GM12878 (cell line): ENCODE measurements around the gene ME3. TPM values are rescaled to one million over a fixed set of nuclear protein-coding genes. Genes with fewer than 3 reads are reported as not detected.
A peak's percentile ranks its signal among the peaks of the same experiment; 100 is the strongest.

Source experiments
- ATAC-seq: fragments of 200-7000 bp; cut with Tn5 transposase; 3 replicates; pipeline ENCODE4 v1.9.1; 2020; ENCODE audit warnings: mild to moderate bottlenecking, moderate library complexity
- BruUV-seq: library from RNA; stranded (reverse); fragments of 400-500 nt; replicated peaks from 2 replicates; lab custom pipeline; 2021; lab: Mats Ljungman, UMichigan
- CTCF ChIA-PET: fragments of 300-600 bp; sonication (Branson Sonifier 250); formaldehyde crosslinking; extraction: SDS; loops from one replicate; lab custom pipeline; 2021; ENCODE audit warnings: inconsistent platforms; lab: Yijun Ruan, JAX
- POLR2A ChIA-PET: fragments of 350-600 bp; formaldehyde crosslinking; extraction: SDS; loops from one replicate; lab custom pipeline; 2021; ENCODE audit warnings: inconsistent platforms; lab: Charles Lee
- RAD21 ChIA-PET: fragments of 300-600 bp; sonication (Branson Sonifier 250); formaldehyde crosslinking; loops from one replicate; lab custom pipeline; 2023; ENCODE audit warnings: antibody characterized with exemption; ENCODE audit not compliant: unreplicated experiment; lab: Charles Lee
- SMC1A ChIA-PET: fragments of 300-600 bp; sonication (Branson Sonifier 250); formaldehyde crosslinking; loops from one replicate; lab custom pipeline; 2023; ENCODE audit not compliant: unreplicated experiment, uncharacterized antibody; lab: Charles Lee
- DNase-seq: peaks from one replicate; pipeline ENCODE4 v3.0.0-alpha.2; 2011; ENCODE audit warnings: low read depth, low spot score
- FAIRE-seq: peaks from 3 replicates; lab custom pipeline; 2011; peaks lifted over from hg19 to GRCh38; lab: Jason Lieb, UNC
- H2AFZ ChIP-seq: 2 replicates; pipeline ENCODE4 v1.6.0; 2011; ENCODE audit warnings: low read depth, low read length, control low read depth; ENCODE audit not compliant: control insufficient read depth
- H3K27ac ChIP-seq: 2 replicates; pipeline ENCODE4 v1.5.1; 2011; ENCODE audit warnings: control low read depth; ENCODE audit not compliant: control insufficient read depth, insufficient read depth
- H3K27me3 ChIP-seq, 2 experiments: replicated peaks in 1 of 2; 2 replicates each; pipeline versions ENCODE4 v1.6.0 to v1.6.1; 2011; ENCODE audit warnings: low read length in 1 of 2; ENCODE audit not compliant: control insufficient read depth in 2 of 2, insufficient read depth in 2 of 2
- H3K36me3 ChIP-seq, 2 experiments: 2 replicates each; pipeline ENCODE4 v1.5.1; 2011; ENCODE audit warnings: low read length in 1 of 2; ENCODE audit not compliant: control insufficient read depth in 2 of 2, insufficient read depth in 2 of 2
- H3K4me1 ChIP-seq: 2 replicates; pipeline ENCODE4 v1.6.1; 2011; ENCODE audit warnings: mild to moderate bottlenecking, low read length, moderate library complexity, mixed read lengths; ENCODE audit not compliant: control insufficient read depth, insufficient read depth
- H3K4me2 ChIP-seq: 2 replicates; pipeline ENCODE4 v1.6.0; 2011; ENCODE audit warnings: control low read depth; ENCODE audit not compliant: control insufficient read depth, insufficient read depth
- H3K4me3 ChIP-seq: fragments of 200-600 bp; sonication (generic); 2 replicates; pipeline ENCODE4 v1.5.1; 2016
- H3K79me2 ChIP-seq: 2 replicates; pipeline ENCODE4 v1.6.0; 2011; ENCODE audit warnings: low read length; ENCODE audit not compliant: control insufficient read depth, insufficient read depth
- H3K9ac ChIP-seq: 2 replicates; pipeline ENCODE4 v1.8.0; 2011; ENCODE audit warnings: low read length, control low read depth, mixed read lengths; ENCODE audit not compliant: control insufficient read depth, insufficient read depth
- H3K9me3 ChIP-seq: replicated peaks from 3 replicates; pipeline ENCODE4 v1.5.1; 2011; ENCODE audit warnings: mild to moderate bottlenecking, low read length; ENCODE audit not compliant: control insufficient read depth, insufficient read depth
- H4K20me1 ChIP-seq: 2 replicates; pipeline ENCODE4 v1.6.0; 2011; ENCODE audit not compliant: control insufficient read depth, insufficient read depth
- JUNB ChIP-seq: IDR thresholded peaks from 2 replicates; pipeline ENCODE4 v1.6.1; 2016; ENCODE audit warnings: antibody characterized with exemption, mild to moderate bottlenecking
- NFIC ChIP-seq: IDR thresholded peaks from 2 replicates; pipeline ENCODE4 v1.6.1; 2012; ENCODE audit warnings: low read depth, mild to moderate bottlenecking, inconsistent platforms, low read length, moderate library complexity
- NFYB ChIP-seq: IDR thresholded peaks from 2 replicates; pipeline ENCODE4 v1.6.1; 2011; ENCODE audit warnings: low read depth, mild to moderate bottlenecking, low read length, improper control_type of control experiment, moderate library complexity; ENCODE audit not compliant: insufficient read depth
- NRF1 ChIP-seq: conservative IDR thresholded peaks from 2 replicates; pipeline ENCODE4 v1.6.1; 2011; ENCODE audit warnings: mild to moderate bottlenecking, low read depth, low read length, improper control_type of control experiment
- POU2F2 ChIP-seq: IDR thresholded peaks from 3 replicates; pipeline ENCODE4 v1.6.1; 2011; ENCODE audit warnings: low read depth, mild to moderate bottlenecking, low read length, borderline replicate concordance
- RUNX3 ChIP-seq: IDR thresholded peaks from 2 replicates; pipeline ENCODE4 v1.6.1; 2012; ENCODE audit warnings: low read length, inconsistent platforms
- SIX5 ChIP-seq: IDR thresholded peaks from 2 replicates; pipeline ENCODE4 v1.6.1; 2011; ENCODE audit warnings: mild to moderate bottlenecking, low read depth, low read length, moderate library complexity; ENCODE audit not compliant: severe bottlenecking
- SRF ChIP-seq, 2 experiments: IDR thresholded peaks; 2 replicates each; pipeline ENCODE4 v1.6.1; 2011; ENCODE audit warnings: low read depth in 2 of 2, low read length in 2 of 2, mild to moderate bottlenecking in 1 of 2, moderate library complexity in 1 of 2
- WGBS: methylation state at CpG from one replicate; pipeline ENCODE4 v1.1.6; 2016; ENCODE audit warnings: low lambda C conversion rate; ENCODE audit not compliant: insufficient replicate concordance, insufficient coverage; ENCODE audit errors: missing lambda C conversion rate; 5-methylcytosine and 5-hydroxymethylcytosine counted together
- in situ Hi-C: fragments of 300-500 bp; cut with MboI; formaldehyde crosslinking; loops from 9 replicates; pipeline ENCODE4 v1.14.3; 2018; ENCODE audit warnings: mixed read lengths
- intact Hi-C: fragments of 100-400 bp; cut with micrococcal nuclease; formaldehyde crosslinking; loops from one replicate; pipeline ENCODE4 v1.14.2; 2022; ENCODE audit not compliant: unreplicated experiment
- polyA plus RNA-seq, 11 experiments: library from polyadenylated mRNA; depleted of rRNA in 4 of 11; unstranded in 6 of 11; stranded (reverse) in 5 of 11; fragments of >200 nt; fragmentation: Nextera tagmentation in 4 of 11; fragmentation: Illumina TruSeq in 1 of 11; extraction: Ambion mirVana in 4 of 11; extraction: Trizol in 1 of 11; gene quantifications; 1 replicate in 1 of 11; 2 replicates in 10 of 11; pipeline versions ENCODE4 v1.2.1 to v1.2.3, GENCODE V29; 2011 to 2016; ENCODE audit warnings: inconsistent platforms in 2 of 11, missing spikeins in 2 of 11, low read depth in 1 of 11
- total RNA-seq, 4 experiments: library from RNA; depleted of rRNA in 3 of 4; stranded (reverse); fragments of >200 nt in 3 of 4; fragmentation: Illumina TruSeq in 1 of 4; extraction: Trizol in 1 of 4; gene quantifications; 2 replicates each; pipeline versions ENCODE4 v1.2.1 to v1.2.3, GENCODE V29; 2013 to 2021
- TF ChIP-seq, protein P1 (sequence below): fragments of 150-350 bp; IDR thresholded peaks from 2 replicates; pipeline ENCODE4 v1.6.1; 2016; ENCODE audit warnings: low read depth, low read length
- TF ChIP-seq, protein P2 (sequence below): fragments of 450-650 bp; IDR thresholded peaks from 2 replicates; pipeline ENCODE4 v1.6.1; 2017; ENCODE audit warnings: mild to moderate bottlenecking, low read depth, inconsistent platforms; ENCODE audit not compliant: poor library complexity, severe bottlenecking

ME3 gene
- total and polyA plus RNA-seq, 10 of the 15 experiments (the other 5 are each of a cell fraction or from before 2014, with no cell fraction given), result 0.06 to 0.40 (median 0.19) TPM; not detected in 2

GRCh38 chr11:86692317-86692716 lies 19.9 kb upstream of the ME3 start:
- 25% methylated on average over 1 of the region's 1 CpG for WGBS
- Histone ChIP-seq H3K9me3 (no peaks in the 10 kb centered on the region), H3K4me1 (no peaks in the 10 kb centered on the region), H3K4me2 (no peak overlapping the region), H3K36me3 (no peaks in the 10 kb centered on the region), H3K9ac (no peak overlapping the region), H3K27me3 (peaks cover 0 to 4% of the 10 kb centered on the region in 2 experiments; a peak in 1 of 4 replicates), H3K79me2 (no peaks in the 10 kb centered on the region), H2AFZ (no peak overlapping the region), H3K4me3 (no peak overlapping the region), H3K27ac (no peak overlapping the region), H4K20me1 (no peaks in the 10 kb centered on the region)
- DNase-seq (no peak), FAIRE-seq (no peak), ATAC-seq (no peak)
- ChIA-PET SMC1A (interaction anchor here (0.5 kb wide), 1 partner anchor 79 kb away, joined by 4 read pairs; no protein-coding TSS in a partner anchor), RAD21 (no interaction called here), POLR2A (no interaction called here), CTCF (interaction anchor here (1.4 kb wide), 1 partner anchor 10 kb away, joined by 5 read pairs; no protein-coding TSS in a partner anchor)
- no TSS peak for BruUV-seq
- no peak for TF ChIP-seq NFYB
- TF ChIP-seq SRF (IDR thresholded peaks at IDR 0.05; ENCODE audit: low read depth in 2 of 2, low read length in 2 of 2), result no peak
- in situ Hi-C loops, result no loop called here
- intact Hi-C loops, result no loop called here

DNA sequence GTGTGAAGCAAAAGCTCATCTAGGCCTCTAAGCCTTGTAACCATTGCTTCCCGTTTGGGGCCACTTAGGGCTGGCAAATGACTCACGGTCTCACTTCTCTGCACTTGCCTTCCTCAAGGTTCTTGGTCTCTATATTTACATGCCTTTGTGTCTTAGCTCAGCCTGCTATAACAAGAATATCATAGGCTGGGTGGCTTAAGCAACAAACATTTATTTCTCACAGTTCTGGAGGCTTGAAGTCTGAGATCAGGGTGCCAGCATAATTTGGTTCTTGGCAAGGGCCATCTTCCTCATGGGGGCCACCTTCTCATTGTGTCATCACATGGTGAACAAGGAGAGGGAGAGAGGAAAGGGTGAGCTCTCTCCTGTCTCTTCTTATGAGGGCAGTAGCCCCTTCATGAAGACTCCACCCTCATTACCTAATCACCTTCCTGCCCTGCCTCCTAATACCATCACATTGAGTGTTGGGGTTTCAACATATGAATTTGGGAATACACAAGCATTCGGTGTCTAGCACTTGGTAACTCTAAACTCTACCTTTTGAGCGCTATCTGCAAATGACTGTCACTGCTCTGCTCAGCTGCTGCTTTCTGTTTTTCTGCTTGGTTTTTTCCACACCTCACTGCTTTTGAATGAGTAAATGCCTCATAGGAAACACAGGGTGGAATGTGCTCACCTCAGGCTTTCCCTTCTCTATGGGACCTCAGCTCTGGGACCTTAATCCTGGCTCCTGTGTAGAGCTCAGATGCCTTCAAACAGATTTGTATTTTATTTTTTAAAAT lies 16.2 kb upstream of the ME3 start:
- H3K27ac ChIP-seq, result peak overlapping the region; percentile 33
- H3K9me3 ChIP-seq, result no peaks in the 10 kb centered on the region
- ChIA-PET RAD21 (interaction anchor here (1.2 to 1.3 kb wide), 2 partner anchors 10 to 202 kb away, joined by 3 to 5 read pairs; no protein-coding TSS in a partner anchor), CTCF (interaction anchor here (1.4 to 2.1 kb wide), 2 partner anchors 11 to 80 kb away, joined by 5 to 8 read pairs; no protein-coding TSS in a partner anchor), SMC1A (interaction anchor here (1.8 kb wide), 1 partner anchor 95 kb away, joined by 4 read pairs; no protein-coding TSS in a partner anchor), POLR2A (no interaction called here)
- intact Hi-C loops (no loop called here), in situ Hi-C loops (no loop called here)
- no peak overlapping the region for H3K4me2 ChIP-seq
- H3K4me3 ChIP-seq, result no peak overlapping the region
- H3K9ac ChIP-seq, result no peak overlapping the region
- no TSS peak for BruUV-seq
- FAIRE-seq, result peak; percentile 7
- ATAC-seq, result peak; percentile 94
- WGBS, result 1% methylated on average over 4 of the region's 4 CpGs
- H3K36me3 ChIP-seq, result no peaks in the 10 kb centered on the region
- H2AFZ ChIP-seq, result 0 out of 2 replicates have a peak overlapping the region, but pooled peaks have one; percentile 15
- no peaks in the 10 kb centered on the region for H3K27me3 ChIP-seq
- peak; percentile 24 for DNase-seq
- no peaks in the 10 kb centered on the region for H3K4me1 ChIP-seq
- H3K79me2 ChIP-seq, result no peaks in the 10 kb centered on the region
- no peaks in the 10 kb centered on the region for H4K20me1 ChIP-seq
- TF ChIP-seq NRF1, result no peak
- TF ChIP-seq, protein P1, sequence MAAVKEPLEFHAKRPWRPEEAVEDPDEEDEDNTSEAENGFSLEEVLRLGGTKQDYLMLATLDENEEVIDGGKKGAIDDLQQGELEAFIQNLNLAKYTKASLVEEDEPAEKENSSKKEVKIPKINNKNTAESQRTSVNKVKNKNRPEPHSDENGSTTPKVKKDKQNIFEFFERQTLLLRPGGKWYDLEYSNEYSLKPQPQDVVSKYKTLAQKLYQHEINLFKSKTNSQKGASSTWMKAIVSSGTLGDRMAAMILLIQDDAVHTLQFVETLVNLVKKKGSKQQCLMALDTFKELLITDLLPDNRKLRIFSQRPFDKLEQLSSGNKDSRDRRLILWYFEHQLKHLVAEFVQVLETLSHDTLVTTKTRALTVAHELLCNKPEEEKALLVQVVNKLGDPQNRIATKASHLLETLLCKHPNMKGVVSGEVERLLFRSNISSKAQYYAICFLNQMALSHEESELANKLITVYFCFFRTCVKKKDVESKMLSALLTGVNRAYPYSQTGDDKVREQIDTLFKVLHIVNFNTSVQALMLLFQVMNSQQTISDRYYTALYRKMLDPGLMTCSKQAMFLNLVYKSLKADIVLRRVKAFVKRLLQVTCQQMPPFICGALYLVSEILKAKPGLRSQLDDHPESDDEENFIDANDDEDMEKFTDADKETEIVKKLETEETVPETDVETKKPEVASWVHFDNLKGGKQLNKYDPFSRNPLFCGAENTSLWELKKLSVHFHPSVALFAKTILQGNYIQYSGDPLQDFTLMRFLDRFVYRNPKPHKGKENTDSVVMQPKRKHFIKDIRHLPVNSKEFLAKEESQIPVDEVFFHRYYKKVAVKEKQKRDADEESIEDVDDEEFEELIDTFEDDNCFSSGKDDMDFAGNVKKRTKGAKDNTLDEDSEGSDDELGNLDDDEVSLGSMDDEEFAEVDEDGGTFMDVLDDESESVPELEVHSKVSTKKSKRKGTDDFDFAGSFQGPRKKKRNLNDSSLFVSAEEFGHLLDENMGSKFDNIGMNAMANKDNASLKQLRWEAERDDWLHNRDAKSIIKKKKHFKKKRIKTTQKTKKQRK, result no peak
- TF ChIP-seq NFIC, result 0 out of 2 replicates have a peak, but pooled peaks have one; percentile 13
- TF ChIP-seq JUNB, result 0 out of 2 replicates have a peak, but pooled peaks have one; percentile 12
- no peak for TF ChIP-seq POU2F2
- TF ChIP-seq, protein P2, sequence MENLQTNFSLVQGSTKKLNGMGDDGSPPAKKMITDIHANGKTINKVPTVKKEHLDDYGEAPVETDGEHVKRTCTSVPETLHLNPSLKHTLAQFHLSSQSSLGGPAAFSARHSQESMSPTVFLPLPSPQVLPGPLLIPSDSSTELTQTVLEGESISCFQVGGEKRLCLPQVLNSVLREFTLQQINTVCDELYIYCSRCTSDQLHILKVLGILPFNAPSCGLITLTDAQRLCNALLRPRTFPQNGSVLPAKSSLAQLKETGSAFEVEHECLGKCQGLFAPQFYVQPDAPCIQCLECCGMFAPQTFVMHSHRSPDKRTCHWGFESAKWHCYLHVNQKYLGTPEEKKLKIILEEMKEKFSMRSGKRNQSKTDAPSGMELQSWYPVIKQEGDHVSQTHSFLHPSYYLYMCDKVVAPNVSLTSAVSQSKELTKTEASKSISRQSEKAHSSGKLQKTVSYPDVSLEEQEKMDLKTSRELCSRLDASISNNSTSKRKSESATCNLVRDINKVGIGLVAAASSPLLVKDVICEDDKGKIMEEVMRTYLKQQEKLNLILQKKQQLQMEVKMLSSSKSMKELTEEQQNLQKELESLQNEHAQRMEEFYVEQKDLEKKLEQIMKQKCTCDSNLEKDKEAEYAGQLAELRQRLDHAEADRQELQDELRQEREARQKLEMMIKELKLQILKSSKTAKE, result no peak
- TF ChIP-seq RUNX3, result peak; percentile 53
- TF ChIP-seq SIX5, result peak; percentile 9
